Memory B cell (primary cell): ENCODE data around the gene NCBP2L.

Source experiments
- ATAC-seq: fragments of 150-1000 bp; cut with Tn5 transposase; 2 replicates; pipeline ENCODE4 v1.10.0; 2021; ENCODE audit warnings: low read depth, mild to moderate bottlenecking, moderate library complexity
- DNase-seq, 2 donors: peaks; one replicate each; pipeline ENCODE4 v3.0.0; 2022; ENCODE audit warnings: low spot score in 2 of 2
- H3K27ac Mint-ChIP-seq: one replicate; pipeline ENCODE4 v1.8.0; 2022; ENCODE audit warnings: mild to moderate bottlenecking, moderate library complexity, mixed read lengths
- H3K27me3 Mint-ChIP-seq: one replicate; pipeline ENCODE4 v1.8.0; 2022; ENCODE audit warnings: mixed read lengths
- H3K36me3 Mint-ChIP-seq: one replicate; pipeline ENCODE4 v1.8.0; 2022; ENCODE audit warnings: mild to moderate bottlenecking, mixed read lengths
- H3K4me1 Mint-ChIP-seq: one replicate; pipeline ENCODE4 v1.8.0; 2022; ENCODE audit warnings: mixed read lengths
- H3K4me3 Mint-ChIP-seq: one replicate; pipeline ENCODE4 v1.8.0; 2022; ENCODE audit warnings: mild to moderate bottlenecking, moderate library complexity, mixed read lengths
- H3K9me3 Mint-ChIP-seq: one replicate; pipeline ENCODE4 v1.8.0; 2022; ENCODE audit warnings: mixed read lengths

Gene NCBP2L

DNA sequence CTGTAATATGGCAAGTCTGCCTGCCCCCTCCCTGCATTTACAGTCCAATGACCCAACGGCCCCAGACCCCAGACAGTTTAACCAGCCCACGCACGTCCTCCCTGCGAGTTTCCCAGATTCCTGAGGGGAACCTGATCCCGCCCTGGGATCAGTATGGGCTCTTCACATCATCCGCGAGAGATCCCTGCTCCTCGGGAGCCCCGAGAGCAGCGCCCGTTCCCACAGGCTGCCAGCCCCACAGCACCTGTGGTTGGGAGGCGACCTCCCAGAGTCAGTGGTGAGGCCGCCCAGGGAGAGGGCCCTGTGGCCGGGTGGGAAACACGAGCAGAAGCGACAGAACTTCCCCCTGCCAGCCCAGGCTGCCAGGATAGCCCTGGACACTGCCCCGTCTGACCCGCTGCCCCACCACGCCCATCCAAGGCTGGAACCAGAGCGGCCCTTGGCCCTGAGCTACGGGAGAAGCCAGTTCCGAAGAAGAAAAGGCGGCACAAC is 34.8 kb upstream of the NCBP2L start:
- no peaks in the 10 kb centered on the region for H3K27me3 Mint-ChIP-seq
- H3K27ac Mint-ChIP-seq = peak overlapping the region; percentile 97
- no peaks in the 10 kb centered on the region for H3K9me3 Mint-ChIP-seq
- DNase-seq (no peak), ATAC-seq (no peak)
- H3K4me1 Mint-ChIP-seq = peaks cover 16% of the 10 kb centered on the region
- peak overlapping the region; percentile 47 for H3K4me3 Mint-ChIP-seq
- no peaks in the 10 kb centered on the region for H3K36me3 Mint-ChIP-seq

- no peaks in the 10 kb centered on the region for H3K27me3 Mint-ChIP-seq
- H3K36me3 Mint-ChIP-seq = no peaks in the 10 kb centered on the region
- no peak overlapping the region for H3K27ac Mint-ChIP-seq
- no peak for ATAC-seq
- H3K4me3 Mint-ChIP-seq = no peak overlapping the region
- no peak for DNase-seq
- no peaks in the 10 kb centered on the region for H3K9me3 Mint-ChIP-seq
- H3K4me1 Mint-ChIP-seq = peaks cover 16% of the 10 kb centered on the region
These were observed 33.5 kb upstream of the NCBP2L start for GRCh38 chrX:107743995-107744394.

DNA sequence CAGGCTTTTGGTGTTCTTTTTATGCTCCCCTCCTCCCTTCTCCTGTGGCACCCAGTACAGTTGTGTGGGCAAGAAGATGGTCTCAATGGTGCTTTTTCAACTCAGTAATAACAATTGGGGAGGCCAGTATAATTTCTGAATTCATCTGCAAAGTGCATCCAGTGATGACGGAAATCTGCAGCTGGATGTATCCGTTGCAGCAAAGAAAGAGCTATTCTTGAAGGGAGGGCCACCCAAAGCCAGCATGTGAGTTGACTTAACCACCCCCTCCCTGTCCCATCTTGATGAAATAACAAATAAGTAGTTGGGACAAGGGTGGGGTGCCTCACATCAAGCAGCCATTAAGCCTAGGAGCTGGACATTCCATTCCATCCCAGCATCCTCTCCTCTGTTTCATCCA is 32.7 kb upstream of the NCBP2L start:
- DNase-seq = no peak
- peaks cover 16% of the 10 kb centered on the region for H3K4me1 Mint-ChIP-seq
- H3K27ac Mint-ChIP-seq = no peak overlapping the region
- no peaks in the 10 kb centered on the region for H3K27me3 Mint-ChIP-seq
- no peak for ATAC-seq
- no peak overlapping the region for H3K4me3 Mint-ChIP-seq
- H3K9me3 Mint-ChIP-seq = no peaks in the 10 kb centered on the region
- H3K36me3 Mint-ChIP-seq = no peaks in the 10 kb centered on the region

DNA sequence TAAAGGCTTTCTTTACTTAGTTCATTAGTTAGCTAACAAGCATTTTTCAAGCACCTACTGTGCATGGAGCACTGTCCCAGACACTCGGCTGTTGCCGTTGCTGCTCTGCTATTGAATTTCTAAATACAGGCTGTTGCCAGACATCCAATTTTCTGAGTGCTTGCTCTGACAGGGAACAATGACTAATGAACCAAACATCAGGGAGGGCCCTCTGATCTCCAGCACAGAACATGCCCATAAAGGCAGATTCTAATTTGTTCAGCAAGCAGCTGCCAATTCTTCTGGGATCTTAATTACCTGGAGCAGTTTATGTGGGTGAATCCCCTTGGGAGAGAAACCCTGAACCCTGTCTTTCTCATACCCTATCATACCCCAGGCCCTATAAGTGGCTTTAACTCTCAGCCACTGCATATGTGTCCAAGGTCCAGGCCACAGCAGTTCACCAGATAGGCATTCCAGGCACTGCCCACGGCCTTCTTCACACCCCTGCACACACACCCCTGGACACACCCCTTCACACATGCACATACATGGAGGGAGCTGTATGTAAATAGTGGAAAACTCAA is 29.9 kb upstream of the NCBP2L start:
- Mint-ChIP-seq H3K27me3 (no peaks in the 10 kb centered on the region), H3K36me3 (peaks cover 2% of the 10 kb centered on the region), H3K4me1 (peaks cover 4% of the 10 kb centered on the region), H3K9me3 (no peaks in the 10 kb centered on the region), H3K4me3 (no peak overlapping the region), H3K27ac (no peak overlapping the region)
- ATAC-seq = no peak
- no peak for DNase-seq

GRCh38 chrX:107748506-107748905 is 29.0 kb upstream of the NCBP2L start:
- DNase-seq (no peak), ATAC-seq (no peak)
- Mint-ChIP-seq H3K36me3 (peaks cover 2% of the 10 kb centered on the region), H3K4me1 (peaks cover 4% of the 10 kb centered on the region), H3K4me3 (no peak overlapping the region), H3K27ac (no peak overlapping the region), H3K9me3 (no peaks in the 10 kb centered on the region), H3K27me3 (no peaks in the 10 kb centered on the region)

- Mint-ChIP-seq H3K4me3 (no peak overlapping the region), H3K36me3 (peaks cover 2% of the 10 kb centered on the region), H3K4me1 (peaks cover 4% of the 10 kb centered on the region), H3K9me3 (no peaks in the 10 kb centered on the region), H3K27ac (no peak overlapping the region), H3K27me3 (no peaks in the 10 kb centered on the region)
- DNase-seq (no peak), ATAC-seq (no peak)
These were observed 27.3 kb upstream of the NCBP2L start for GRCh38 chrX:107750263-107750662.

DNA sequence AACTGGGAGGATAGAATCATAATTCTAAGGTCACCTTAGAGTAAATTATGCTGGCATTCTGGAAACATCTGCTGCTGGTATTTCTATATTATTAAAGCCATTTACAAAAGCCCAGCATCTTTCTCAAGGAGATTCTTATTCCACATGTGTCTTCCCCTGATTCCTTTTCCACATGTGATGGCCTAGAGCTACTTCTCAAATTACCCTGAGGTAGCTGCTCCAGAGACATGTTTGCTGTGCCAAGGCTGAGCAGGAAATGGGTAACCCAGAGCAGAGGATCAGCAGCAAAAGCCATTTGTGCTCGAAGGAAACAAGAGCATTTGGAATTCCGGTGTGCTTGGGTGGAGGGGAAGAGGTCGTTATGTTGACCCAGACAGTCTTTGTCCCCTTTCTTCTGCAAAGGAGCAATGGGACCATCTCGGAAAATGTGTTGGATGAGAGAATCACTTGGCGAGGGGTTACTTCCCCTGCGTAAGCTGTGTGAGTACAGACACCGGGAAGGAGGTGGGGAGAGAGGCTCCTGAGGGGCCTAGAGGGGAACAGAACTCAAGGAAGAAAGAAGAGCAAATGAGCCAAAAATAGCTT is 26.6 kb upstream of the NCBP2L start:
- Mint-ChIP-seq H3K27ac (no peak overlapping the region), H3K4me1 (peaks cover 4% of the 10 kb centered on the region), H3K27me3 (no peaks in the 10 kb centered on the region), H3K4me3 (no peak overlapping the region), H3K36me3 (peaks cover 2% of the 10 kb centered on the region), H3K9me3 (no peaks in the 10 kb centered on the region)
- ATAC-seq = no peak
- DNase-seq = no peak

GRCh38 chrX:107752043-107752442 is 25.5 kb upstream of the NCBP2L start:
- no peaks in the 10 kb centered on the region for H3K4me1 Mint-ChIP-seq
- no peak for DNase-seq
- no peak for ATAC-seq
- no peaks in the 10 kb centered on the region for H3K9me3 Mint-ChIP-seq
- H3K36me3 Mint-ChIP-seq = peaks cover 2% of the 10 kb centered on the region
- H3K4me3 Mint-ChIP-seq = no peak overlapping the region
- no peaks in the 10 kb centered on the region for H3K27me3 Mint-ChIP-seq
- H3K27ac Mint-ChIP-seq = peak overlapping the region; percentile 79

- Mint-ChIP-seq H3K9me3 (no peaks in the 10 kb centered on the region), H3K27me3 (no peaks in the 10 kb centered on the region), H3K4me3 (no peak overlapping the region), H3K27ac (no peak overlapping the region), H3K36me3 (peaks cover 2% of the 10 kb centered on the region), H3K4me1 (no peaks in the 10 kb centered on the region)
- no peak for DNase-seq
- no peak for ATAC-seq
These were observed 24.8 kb upstream of the NCBP2L start for GRCh38 chrX:107752714-107753113.

DNA sequence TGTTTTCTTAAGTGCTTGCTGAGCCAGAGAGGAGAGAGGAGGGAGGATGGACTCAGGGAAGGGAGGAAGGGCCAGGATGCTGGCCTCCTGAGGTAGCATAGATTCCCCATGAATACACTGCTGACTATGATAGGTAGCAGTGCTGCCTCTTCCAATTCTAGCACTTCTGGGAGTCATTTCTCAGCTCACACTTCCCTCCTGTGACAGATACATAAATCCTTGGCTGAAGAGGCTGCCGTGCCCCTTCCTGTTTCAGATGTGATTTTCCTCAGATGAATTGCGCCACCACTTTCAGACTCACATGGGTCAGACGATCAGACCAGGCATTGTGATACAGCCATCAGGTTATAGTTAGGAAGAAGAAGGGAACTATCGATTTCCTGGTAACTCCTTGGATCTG is 24.3 kb upstream of the NCBP2L start:
- Mint-ChIP-seq H3K36me3 (peaks cover 2% of the 10 kb centered on the region), H3K27me3 (no peaks in the 10 kb centered on the region), H3K4me1 (no peaks in the 10 kb centered on the region), H3K9me3 (no peaks in the 10 kb centered on the region), H3K27ac (no peak overlapping the region), H3K4me3 (no peak overlapping the region)
- DNase-seq = no peak
- ATAC-seq = no peak

DNA sequence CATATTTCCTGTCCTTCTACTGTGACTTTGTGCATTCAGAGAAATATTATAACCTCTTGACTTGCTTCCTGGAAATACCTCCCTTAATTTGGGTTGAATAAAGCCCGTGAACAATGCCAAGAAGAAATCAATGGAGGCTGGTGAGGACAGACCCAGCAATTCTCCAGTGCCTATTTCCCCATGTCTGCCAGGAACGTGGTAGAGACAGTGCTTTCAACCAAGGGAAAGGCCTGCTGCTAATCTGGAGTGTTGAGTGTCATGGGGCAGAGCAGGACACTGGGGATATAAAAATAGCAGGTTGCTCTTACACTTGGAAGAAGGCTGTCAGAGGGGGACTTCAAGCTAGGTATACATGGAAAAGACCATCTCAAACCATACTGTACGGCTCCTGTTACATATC is 21.8 kb upstream of the NCBP2L start:
- DNase-seq (no peak), ATAC-seq (no peak)
- Mint-ChIP-seq H3K4me3 (no peak overlapping the region), H3K27ac (peak overlapping the region; percentile 63), H3K4me1 (peaks cover 2% of the 10 kb centered on the region), H3K27me3 (no peaks in the 10 kb centered on the region), H3K36me3 (peaks cover 2% of the 10 kb centered on the region), H3K9me3 (no peaks in the 10 kb centered on the region)

DNA sequence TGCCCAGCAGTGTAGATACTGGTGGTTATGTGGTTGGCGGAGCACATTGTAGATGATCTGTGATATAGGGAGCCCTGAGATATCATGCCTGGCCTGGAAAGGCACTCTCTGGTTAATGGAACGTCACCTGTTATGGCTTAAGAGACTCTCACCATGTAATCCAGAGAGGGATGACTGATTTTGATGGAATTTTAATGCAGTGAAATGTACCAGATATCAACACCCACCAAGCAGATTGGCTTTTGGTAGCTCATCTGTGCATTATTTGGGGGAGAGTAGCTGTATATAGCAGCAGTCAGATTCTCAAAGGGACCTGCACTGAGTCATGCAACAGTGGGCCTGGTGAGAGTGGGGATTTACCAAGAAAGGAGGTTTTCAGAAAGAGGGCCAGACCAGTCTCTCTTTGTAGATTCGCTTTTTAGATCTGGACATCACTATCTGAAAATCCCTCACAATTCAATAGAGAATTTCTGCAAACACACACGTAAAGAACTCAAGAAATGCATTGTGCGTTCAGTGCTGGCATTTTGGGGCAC is 19.2 kb upstream of the NCBP2L start:
- Mint-ChIP-seq H3K9me3 (no peaks in the 10 kb centered on the region), H3K27ac (no peak overlapping the region), H3K27me3 (no peaks in the 10 kb centered on the region), H3K4me1 (peaks cover 2% of the 10 kb centered on the region), H3K36me3 (no peaks in the 10 kb centered on the region), H3K4me3 (no peak overlapping the region)
- DNase-seq = no peak
- ATAC-seq = no peak

DNA sequence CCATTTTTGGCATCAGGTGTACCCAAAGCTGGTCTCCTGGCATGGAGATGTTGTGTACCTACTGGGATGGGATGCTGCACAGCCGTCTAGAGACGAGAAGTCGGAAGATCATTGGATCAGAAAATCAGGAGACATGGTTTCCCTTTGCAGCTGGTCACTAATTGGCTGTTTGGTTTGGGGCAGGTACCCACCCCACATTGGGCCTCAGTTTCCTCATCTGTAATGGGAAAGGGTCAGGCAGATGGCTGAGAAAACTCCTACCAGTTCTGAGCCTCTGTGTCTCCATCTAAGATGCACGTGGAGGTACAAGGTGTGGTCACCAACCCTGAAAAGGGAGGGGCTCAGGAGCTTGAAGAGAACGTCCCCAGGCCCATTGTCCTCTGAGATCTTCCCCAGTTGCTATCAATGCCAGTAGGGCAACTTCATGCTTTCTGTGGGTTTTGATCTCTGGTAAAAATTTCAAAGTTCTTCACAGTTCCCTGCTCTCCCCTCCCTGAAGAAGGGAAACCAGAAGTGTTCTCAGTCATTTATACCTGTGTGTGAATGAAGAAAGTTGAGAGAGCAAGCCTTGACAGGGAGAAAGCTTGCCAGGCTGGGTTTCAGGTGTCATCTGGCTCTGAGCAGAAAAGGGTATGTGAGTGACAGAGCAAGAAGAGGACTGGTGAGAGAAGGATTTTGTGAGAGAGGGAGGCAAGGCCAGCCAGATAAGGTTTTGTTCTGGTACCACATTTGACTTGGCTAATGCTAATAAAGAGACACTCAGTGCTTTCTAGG is 17.0 kb upstream of the NCBP2L start:
- H3K27ac Mint-ChIP-seq = no peak overlapping the region

DNA sequence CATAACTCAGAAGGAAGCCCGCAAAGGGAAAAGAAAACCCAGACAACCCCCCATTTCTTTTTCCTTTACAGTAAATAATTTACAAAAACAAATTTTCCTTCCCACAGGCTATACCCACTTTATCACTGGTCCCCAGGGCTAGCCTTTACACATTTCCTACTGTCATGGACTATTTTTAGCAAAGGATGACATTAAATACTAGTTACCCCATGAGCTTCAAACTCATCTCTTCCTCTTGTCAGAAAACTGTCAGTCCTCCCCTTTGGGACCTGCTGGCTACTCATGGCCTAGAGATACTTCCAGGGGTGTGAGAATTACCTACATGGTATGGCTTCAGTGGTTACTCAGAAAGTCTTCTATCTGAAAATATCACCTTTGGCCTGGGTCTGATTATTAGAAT is 13.9 kb upstream of the NCBP2L start:
- Mint-ChIP-seq H3K36me3 (no peaks in the 10 kb centered on the region), H3K27me3 (no peaks in the 10 kb centered on the region), H3K9me3 (no peaks in the 10 kb centered on the region), H3K4me3 (no peak overlapping the region), H3K4me1 (peaks cover 5% of the 10 kb centered on the region), H3K27ac (no peak overlapping the region)
- ATAC-seq = no peak
- DNase-seq = no peak

More for the DNA sequence above, 17.0 kb upstream of the NCBP2L start:
- ATAC-seq (no peak), DNase-seq (no peak)
- H3K4me3 Mint-ChIP-seq = no peak overlapping the region
- no peaks in the 10 kb centered on the region for H3K36me3 Mint-ChIP-seq
- H3K4me1 Mint-ChIP-seq = peaks cover 5% of the 10 kb centered on the region
- no peaks in the 10 kb centered on the region for H3K27me3 Mint-ChIP-seq
- H3K9me3 Mint-ChIP-seq = no peaks in the 10 kb centered on the region
